HepG2 (cell line): ENCODE measurements around the gene RNH1.

Experiments used
- MTA1 ChIP-seq: sonication (generic); formaldehyde crosslinking; IDR thresholded peaks from 2 replicates; pipeline ENCODE4 v1.4.0; 2020; ENCODE audit warnings: missing genetic modification reagents, mild to moderate bottlenecking, borderline replicate concordance
- RARA ChIP-seq: IDR thresholded peaks from 2 replicates; pipeline ENCODE4 v1.6.1; 2016; ENCODE audit warnings: missing genetic modification reagents, missing compliant biosample characterization
- SUZ12 ChIP-seq: fragments of 150-350 bp; IDR thresholded peaks from 2 replicates; pipeline ENCODE4 v1.6.1; 2014; ENCODE audit warnings: low read depth, low read length
- TRIM24 ChIP-seq: sonication (generic); formaldehyde crosslinking; IDR thresholded peaks from 2 replicates; pipeline ENCODE4 v1.8.0; 2022; ENCODE audit warnings: mild to moderate bottlenecking, missing genetic modification reagents
- ZNF232 ChIP-seq: sonication (generic); formaldehyde crosslinking; IDR thresholded peaks from 2 replicates; pipeline ENCODE4 v1.4.0; 2020; ENCODE audit warnings: missing genetic modification reagents, borderline replicate concordance
- ZNF432 ChIP-seq: sonication (generic); formaldehyde crosslinking; IDR thresholded peaks from 2 replicates; pipeline ENCODE4 v1.5.0; 2020; ENCODE audit warnings: missing genetic modification reagents, mild to moderate bottlenecking, borderline replicate concordance
- ZNF460 ChIP-seq: sonication (generic); formaldehyde crosslinking; IDR thresholded peaks from 2 replicates; pipeline ENCODE4 v1.5.1; 2020; ENCODE audit warnings: missing genetic modification reagents, mild to moderate bottlenecking, borderline replicate concordance
- TF ChIP-seq, protein P1 (sequence below): sonication (generic); formaldehyde crosslinking; IDR thresholded peaks from 2 replicates; pipeline ENCODE4 v1.5.0; 2020; ENCODE audit warnings: mild to moderate bottlenecking, missing genetic modification reagents, moderate library complexity

DNA sequence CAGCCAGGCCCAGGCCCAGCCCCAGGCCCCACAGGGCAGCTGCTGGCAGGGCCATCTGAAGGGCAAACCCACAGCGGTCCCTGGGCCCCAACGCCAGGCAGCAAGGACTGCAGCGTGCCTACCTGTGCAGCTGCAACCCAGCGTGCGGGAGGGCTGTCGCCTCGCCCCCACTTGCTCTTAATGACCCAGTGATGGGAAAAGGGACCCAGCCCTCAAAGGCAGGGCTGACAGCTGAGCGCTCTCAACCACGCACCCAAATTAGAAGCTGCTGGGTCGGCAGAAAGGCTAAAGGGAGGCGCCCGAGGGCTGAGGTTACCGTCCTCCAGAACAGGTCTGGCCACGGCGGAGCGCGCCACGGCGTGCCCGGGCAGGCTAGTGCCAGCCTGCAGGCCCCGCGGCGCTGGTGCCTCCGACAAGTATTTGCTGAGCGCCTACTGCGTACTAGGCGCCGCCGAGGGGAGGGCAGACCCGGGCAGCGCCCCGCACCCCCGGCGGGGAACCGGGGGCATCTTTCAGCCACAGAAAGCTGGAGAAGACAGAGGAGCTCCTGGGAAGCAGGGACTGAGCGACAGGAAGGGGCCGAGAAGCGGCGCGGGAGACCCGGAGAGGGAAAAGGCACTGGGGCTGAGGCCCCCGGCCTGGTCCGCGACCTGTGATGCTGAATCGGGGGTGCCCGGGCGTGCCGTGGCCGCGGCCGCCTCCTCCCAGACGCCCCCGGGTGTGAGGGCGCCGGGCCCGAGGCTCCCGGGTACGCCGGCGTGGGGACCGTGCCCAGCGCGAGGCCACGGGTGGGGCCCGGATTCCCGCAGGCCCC lies 27.6 kb upstream of the RNH1 start:
- no peak for TF ChIP-seq ZNF232 (CRISPR knock-in tag)
- TF ChIP-seq, protein P1, sequence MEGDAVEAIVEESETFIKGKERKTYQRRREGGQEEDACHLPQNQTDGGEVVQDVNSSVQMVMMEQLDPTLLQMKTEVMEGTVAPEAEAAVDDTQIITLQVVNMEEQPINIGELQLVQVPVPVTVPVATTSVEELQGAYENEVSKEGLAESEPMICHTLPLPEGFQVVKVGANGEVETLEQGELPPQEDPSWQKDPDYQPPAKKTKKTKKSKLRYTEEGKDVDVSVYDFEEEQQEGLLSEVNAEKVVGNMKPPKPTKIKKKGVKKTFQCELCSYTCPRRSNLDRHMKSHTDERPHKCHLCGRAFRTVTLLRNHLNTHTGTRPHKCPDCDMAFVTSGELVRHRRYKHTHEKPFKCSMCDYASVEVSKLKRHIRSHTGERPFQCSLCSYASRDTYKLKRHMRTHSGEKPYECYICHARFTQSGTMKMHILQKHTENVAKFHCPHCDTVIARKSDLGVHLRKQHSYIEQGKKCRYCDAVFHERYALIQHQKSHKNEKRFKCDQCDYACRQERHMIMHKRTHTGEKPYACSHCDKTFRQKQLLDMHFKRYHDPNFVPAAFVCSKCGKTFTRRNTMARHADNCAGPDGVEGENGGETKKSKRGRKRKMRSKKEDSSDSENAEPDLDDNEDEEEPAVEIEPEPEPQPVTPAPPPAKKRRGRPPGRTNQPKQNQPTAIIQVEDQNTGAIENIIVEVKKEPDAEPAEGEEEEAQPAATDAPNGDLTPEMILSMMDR (CRISPR knock-in tag) = no peak
- no peak for TF ChIP-seq MTA1 (CRISPR knock-in tag)
- no peak for TF ChIP-seq SUZ12
- TF ChIP-seq RARA (CRISPR knock-in tag) = no peak
- no peak for TF ChIP-seq TRIM24 (CRISPR knock-in tag)
- TF ChIP-seq ZNF432 (CRISPR knock-in tag) = no peak
- no peak for TF ChIP-seq ZNF460 (CRISPR knock-in tag)
